Activated naive CD8-positive, alpha-beta T cell treated with anti-CD3 and anti-CD28 coated beads, Interleukin-2, amount 10 ng/mL, durations not matched to agents 7 days and 5 days (primary cell): ENCODE data around the gene MLH3. TPM values are rescaled to one million over a fixed set of nuclear protein-coding genes. Genes with fewer than 3 reads are reported as not detected.

ENCODE experiments used
- ATAC-seq: fragments of 150-1000 bp; cut with Tn5 transposase; one replicate; pipeline ENCODE4 v1.10.0; 2021; ENCODE audit warnings: low read depth, moderate library complexity
- POLR2A ChIA-PET: fragments of 350-600 bp; sonication (Branson Sonifier 250); formaldehyde crosslinking; loops from one replicate; lab custom pipeline; 2021; ENCODE audit warnings: antibody characterized with exemption; lab: Charles Lee
- DNase-seq: peaks from one replicate; pipeline ENCODE4 v3.0.0; 2021
- H3K27ac Mint-ChIP-seq: one replicate; pipeline ENCODE4 v1.8.0; 2022; ENCODE audit warnings: mild to moderate bottlenecking, mixed read lengths
- H3K27me3 Mint-ChIP-seq: one replicate; pipeline ENCODE4 v1.8.0; 2022; ENCODE audit warnings: mild to moderate bottlenecking, moderate library complexity, mixed read lengths
- H3K36me3 Mint-ChIP-seq: one replicate; pipeline ENCODE4 v1.8.0; 2021; ENCODE audit warnings: mild to moderate bottlenecking, mixed read lengths
- H3K4me1 Mint-ChIP-seq: one replicate; pipeline ENCODE4 v1.8.0; 2021; ENCODE audit warnings: mixed read lengths
- H3K4me3 Mint-ChIP-seq: one replicate; pipeline ENCODE4 v1.8.0; 2022; ENCODE audit warnings: mild to moderate bottlenecking, moderate library complexity, mixed read lengths
- H3K9me3 Mint-ChIP-seq: one replicate; pipeline ENCODE4 v1.8.0; 2021; ENCODE audit warnings: mixed read lengths
- total RNA-seq, 2 experiments: library from RNA; stranded (reverse); gene quantifications; one replicate each; pipeline ENCODE4 v1.2.3, GENCODE V29; 2021

MLH3 gene
- total RNA-seq, 2 experiments from 2014 or later: 18.0 to 18.2 TPM

GRCh38 chr14:75063013-75063412, 11.7 kb upstream of the MLH3 start:
- no peak for DNase-seq
- ATAC-seq: no peak
- Mint-ChIP-seq H3K9me3 (peaks cover 2% of the 10 kb centered on the region), H3K27me3 (no peaks in the 10 kb centered on the region), H3K4me1 (peaks cover 31% of the 10 kb centered on the region), H3K4me3 (peak overlapping the region; percentile 98), H3K27ac (peak overlapping the region; percentile 94), H3K36me3 (peaks cover 29% of the 10 kb centered on the region)
- POLR2A ChIA-PET: interaction anchor here (0.5 to 2.7 kb wide), 6 partner anchors 13 to 300 kb away, joined by 3 to 17 read pairs (median 4); partner anchors contain the start of genes EIF2B2 and MLH3

DNA sequence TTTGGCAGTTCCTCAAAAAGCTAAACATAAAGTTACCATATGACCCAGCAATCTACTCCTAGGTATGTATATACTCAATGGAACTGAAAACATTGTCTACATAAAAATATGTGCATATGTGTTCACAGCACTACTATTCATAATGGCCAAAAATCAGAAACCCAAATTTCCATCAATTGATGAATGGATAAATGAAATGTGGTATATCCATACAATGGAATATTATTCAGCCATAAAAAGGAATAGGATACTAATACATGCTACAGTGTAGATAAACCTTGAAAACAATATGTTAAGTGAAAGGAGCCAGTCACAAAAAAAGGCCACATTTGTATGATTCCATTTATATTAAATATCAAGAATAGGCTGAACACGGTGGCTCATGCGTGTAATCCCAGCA, 9.2 kb upstream of the MLH3 start:
- ATAC-seq: no peak
- no peak overlapping the region for H3K27ac Mint-ChIP-seq
- H3K27me3 Mint-ChIP-seq: no peaks in the 10 kb centered on the region
- H3K9me3 Mint-ChIP-seq: peaks cover 2% of the 10 kb centered on the region
- no peak overlapping the region for H3K4me3 Mint-ChIP-seq
- peaks cover 40% of the 10 kb centered on the region for H3K36me3 Mint-ChIP-seq
- POLR2A ChIA-PET: no interaction called here
- no peak for DNase-seq
- H3K4me1 Mint-ChIP-seq: peaks cover 42% of the 10 kb centered on the region

DNA sequence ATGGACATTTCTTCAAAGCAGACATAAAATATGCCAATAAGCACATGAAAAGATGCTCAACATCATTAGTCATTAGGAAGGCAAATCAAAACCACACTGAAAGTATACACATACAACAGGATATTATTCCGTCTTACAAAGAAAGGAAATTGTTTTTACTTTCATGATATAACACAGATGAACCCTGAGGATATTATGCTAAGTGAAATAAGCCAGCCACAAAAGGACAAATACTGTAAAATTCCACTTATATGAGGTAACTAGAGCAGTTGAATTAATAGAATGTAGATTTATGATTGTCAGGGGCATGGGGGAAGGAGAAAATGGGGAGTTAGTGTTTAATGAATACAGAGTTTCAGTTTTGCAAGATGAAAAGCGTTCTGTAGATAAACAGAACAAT, 8.4 kb upstream of the MLH3 start:
- Mint-ChIP-seq H3K4me3 (no peak overlapping the region), H3K27ac (no peak overlapping the region), H3K36me3 (peaks cover 44% of the 10 kb centered on the region), H3K9me3 (peaks cover 2% of the 10 kb centered on the region), H3K27me3 (no peaks in the 10 kb centered on the region), H3K4me1 (peaks cover 41% of the 10 kb centered on the region)
- DNase-seq: no peak
- no peak for ATAC-seq
- POLR2A ChIA-PET: no interaction called here

DNA sequence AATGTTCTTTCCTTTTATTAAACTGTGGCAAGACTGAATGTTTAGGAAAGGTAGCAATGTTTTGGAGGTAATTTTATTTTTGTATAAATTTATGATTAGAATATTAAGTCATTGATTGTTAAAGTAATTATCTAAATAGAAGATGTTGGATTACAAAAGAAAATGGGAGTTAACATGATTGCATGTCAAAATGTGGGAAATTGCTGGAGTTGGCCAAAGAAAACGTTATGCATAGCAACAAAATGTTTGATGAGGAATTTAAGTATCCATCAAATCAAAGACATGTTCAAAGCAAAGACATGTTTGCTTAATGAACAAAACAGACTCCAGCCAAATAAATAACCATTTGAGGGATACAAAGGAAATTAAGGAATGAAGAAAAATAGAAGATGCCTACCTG, 3.2 kb upstream of the MLH3 start:
- Mint-ChIP-seq H3K9me3 (no peaks in the 10 kb centered on the region), H3K27ac (no peak overlapping the region), H3K36me3 (peaks cover 42% of the 10 kb centered on the region), H3K27me3 (no peaks in the 10 kb centered on the region), H3K4me3 (no peak overlapping the region), H3K4me1 (peaks cover 40% of the 10 kb centered on the region)
- DNase-seq (no peak), ATAC-seq (no peak)
- POLR2A ChIA-PET: interaction anchor here (0.6 kb wide), 1 partner anchor 117 kb away, joined by 3 read pairs; no protein-coding TSS in a partner anchor

GRCh38 chr14:75053396-75054291, 2.4 kb upstream of the MLH3 start:
- ATAC-seq: no peak
- H3K4me1 Mint-ChIP-seq: peaks cover 36% of the 10 kb centered on the region
- peaks cover 38% of the 10 kb centered on the region for H3K36me3 Mint-ChIP-seq
- H3K9me3 Mint-ChIP-seq: no peaks in the 10 kb centered on the region
- no peaks in the 10 kb centered on the region for H3K27me3 Mint-ChIP-seq
- H3K4me3 Mint-ChIP-seq: no peak overlapping the region
- H3K27ac Mint-ChIP-seq: no peak overlapping the region
- POLR2A ChIA-PET: no interaction called here
- no peak for DNase-seq

DNA sequence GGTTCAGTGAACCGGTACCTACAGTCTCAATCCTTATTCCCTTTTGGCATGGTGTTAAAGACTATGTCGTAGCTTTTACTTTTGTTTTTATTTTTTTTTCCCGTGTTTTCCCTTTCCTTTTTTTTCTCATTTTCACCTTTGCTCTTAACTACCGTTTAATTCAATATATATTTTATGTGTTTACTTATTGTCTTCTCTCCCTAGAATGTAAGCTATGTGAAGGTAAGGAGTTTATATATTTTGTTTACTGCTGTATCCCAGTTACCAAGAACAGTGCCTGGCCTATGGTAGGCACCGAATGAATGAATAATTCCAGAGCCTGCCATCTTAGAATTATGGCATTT, 261 bp upstream of the MLH3 start:
- Mint-ChIP-seq H3K9me3 (no peaks in the 10 kb centered on the region), H3K4me1 (peaks cover 30% of the 10 kb centered on the region), H3K27ac (peak overlapping the region; percentile 82), H3K4me3 (peak overlapping the region; percentile 90), H3K27me3 (no peaks in the 10 kb centered on the region), H3K36me3 (peaks cover 36% of the 10 kb centered on the region)
- POLR2A ChIA-PET: interaction anchor here (0.6 to 3.8 kb wide), 4 partner anchors 10 to 235 kb away, joined by 3 to 17 read pairs (median 4); partner anchors contain the start of gene ACYP1
- no peak for ATAC-seq
- DNase-seq: no peak

DNA sequence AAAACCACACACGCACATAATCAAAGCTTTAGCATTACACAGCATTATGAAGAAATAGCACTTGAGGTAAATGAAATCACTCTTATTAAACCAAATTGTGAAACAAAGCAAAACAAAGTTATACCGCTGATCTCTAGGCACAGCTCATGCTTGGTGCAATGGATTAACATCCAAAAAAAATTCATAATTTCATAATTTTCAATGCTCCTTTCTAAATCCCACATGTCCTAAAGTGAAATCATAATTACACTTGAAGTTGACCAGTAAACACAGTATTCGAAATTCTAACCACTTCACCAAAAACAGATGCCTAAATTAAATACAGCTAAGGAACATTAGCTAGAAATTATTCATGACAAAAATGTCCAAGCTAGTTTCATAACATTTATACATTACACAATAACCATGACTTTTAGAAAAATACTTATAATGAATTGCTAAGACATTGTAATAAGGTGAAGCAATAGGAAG, 1.5 kb downstream of the MLH3 start:
- Mint-ChIP-seq H3K4me3 (peak overlapping the region; percentile 90), H3K36me3 (peaks cover 29% of the 10 kb centered on the region), H3K27ac (no peak overlapping the region), H3K4me1 (peaks cover 29% of the 10 kb centered on the region), H3K9me3 (no peaks in the 10 kb centered on the region), H3K27me3 (no peaks in the 10 kb centered on the region)
- POLR2A ChIA-PET: interaction anchor here (3.8 kb wide), 1 partner anchor 14 kb away, joined by 17 read pairs; the partner anchor contains the start of gene ACYP1
- ATAC-seq (no peak), DNase-seq (no peak)

- DNase-seq (no peak), ATAC-seq (no peak)
- Mint-ChIP-seq H3K4me1 (peaks cover 30% of the 10 kb centered on the region), H3K27ac (no peak overlapping the region), H3K36me3 (peaks cover 26% of the 10 kb centered on the region), H3K4me3 (no peak overlapping the region), H3K9me3 (no peaks in the 10 kb centered on the region), H3K27me3 (no peaks in the 10 kb centered on the region)
- POLR2A ChIA-PET: interaction anchor here (1.1 to 3.8 kb wide), 2 partner anchors 14 to 430 kb away, joined by 3 to 17 read pairs; partner anchors contain the start of gene ACYP1
Observed at GRCh38 chr14:75049136-75049535, 2.1 kb downstream of the MLH3 start.

DNA sequence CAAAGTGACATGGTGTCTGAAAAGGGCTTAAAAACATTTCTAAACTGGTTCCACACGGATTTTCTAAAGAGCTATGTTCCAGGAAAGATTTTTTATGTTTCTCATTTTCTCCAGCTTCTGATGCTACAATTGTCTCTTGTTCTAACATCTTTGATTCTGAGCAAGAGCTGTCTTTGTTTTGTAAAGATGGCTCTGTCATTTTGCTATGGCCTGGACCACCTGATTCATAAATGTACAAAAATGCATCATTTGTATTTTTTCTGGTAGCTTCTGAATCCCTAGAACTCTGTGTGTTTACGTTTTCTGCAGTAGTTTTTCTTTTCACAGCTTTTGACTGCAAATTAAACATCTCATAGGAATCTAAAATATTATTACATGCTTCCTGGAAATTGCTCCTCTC, 3.2 kb downstream of the MLH3 start:
- POLR2A ChIA-PET: no interaction called here
- H3K36me3 Mint-ChIP-seq: peaks cover 21% of the 10 kb centered on the region
- ATAC-seq (no peak), DNase-seq (no peak)
- no peak overlapping the region for H3K4me3 Mint-ChIP-seq
- H3K9me3 Mint-ChIP-seq: no peaks in the 10 kb centered on the region
- peaks cover 26% of the 10 kb centered on the region for H3K4me1 Mint-ChIP-seq
- H3K27ac Mint-ChIP-seq: no peak overlapping the region
- H3K27me3 Mint-ChIP-seq: no peaks in the 10 kb centered on the region

GRCh38 chr14:75047506-75047905, 3.8 kb downstream of the MLH3 start:
- peaks cover 21% of the 10 kb centered on the region for H3K36me3 Mint-ChIP-seq
- ATAC-seq: no peak
- H3K4me1 Mint-ChIP-seq: peaks cover 22% of the 10 kb centered on the region
- H3K27ac Mint-ChIP-seq: no peak overlapping the region
- DNase-seq: no peak
- H3K27me3 Mint-ChIP-seq: no peaks in the 10 kb centered on the region
- H3K9me3 Mint-ChIP-seq: no peaks in the 10 kb centered on the region
- POLR2A ChIA-PET: no interaction called here
- H3K4me3 Mint-ChIP-seq: no peak overlapping the region

- Mint-ChIP-seq H3K4me1 (peaks cover 22% of the 10 kb centered on the region), H3K27me3 (no peaks in the 10 kb centered on the region), H3K4me3 (no peak overlapping the region), H3K9me3 (no peaks in the 10 kb centered on the region), H3K27ac (no peak overlapping the region), H3K36me3 (peaks cover 19% of the 10 kb centered on the region)
- POLR2A ChIA-PET: no interaction called here
- DNase-seq (no peak), ATAC-seq (no peak)
Observed at GRCh38 chr14:75046899-75047298, 4.4 kb downstream of the MLH3 start.

GRCh38 chr14:75046275-75046674, 5.0 kb downstream of the MLH3 start:
- Mint-ChIP-seq H3K27me3 (no peaks in the 10 kb centered on the region), H3K4me1 (peaks cover 18% of the 10 kb centered on the region), H3K4me3 (no peak overlapping the region), H3K9me3 (no peaks in the 10 kb centered on the region), H3K36me3 (peaks cover 19% of the 10 kb centered on the region), H3K27ac (no peak overlapping the region)
- DNase-seq (no peak), ATAC-seq (no peak)
- POLR2A ChIA-PET: no interaction called here

GRCh38 chr14:75044752-75045151, 6.5 kb downstream of the MLH3 start:
- peaks cover 17% of the 10 kb centered on the region for H3K36me3 Mint-ChIP-seq
- ATAC-seq (no peak), DNase-seq (no peak)
- H3K9me3 Mint-ChIP-seq: no peaks in the 10 kb centered on the region
- H3K4me1 Mint-ChIP-seq: peaks cover 9% of the 10 kb centered on the region
- H3K27ac Mint-ChIP-seq: no peak overlapping the region
- POLR2A ChIA-PET: no interaction called here
- H3K4me3 Mint-ChIP-seq: no peak overlapping the region
- H3K27me3 Mint-ChIP-seq: no peaks in the 10 kb centered on the region

- Mint-ChIP-seq H3K36me3 (peaks cover 14% of the 10 kb centered on the region), H3K4me1 (peaks cover 9% of the 10 kb centered on the region), H3K27me3 (no peaks in the 10 kb centered on the region), H3K4me3 (no peak overlapping the region), H3K9me3 (no peaks in the 10 kb centered on the region), H3K27ac (no peak overlapping the region)
- POLR2A ChIA-PET: no interaction called here
- no peak for ATAC-seq
- DNase-seq: no peak
Observed at GRCh38 chr14:75044322-75044721, 6.9 kb downstream of the MLH3 start.
